ENCODE measurements around the gene TGDS. TPM values are rescaled to one million over a fixed set of nuclear protein-coding genes. Genes with fewer than 3 reads are reported as not detected.
"Not testable (repeated sequence)": the region's sequence is repeated elsewhere in the genome, so short reads cannot be mapped to it uniquely, and the experiment has no call there.

Gene TGDS, protein sequence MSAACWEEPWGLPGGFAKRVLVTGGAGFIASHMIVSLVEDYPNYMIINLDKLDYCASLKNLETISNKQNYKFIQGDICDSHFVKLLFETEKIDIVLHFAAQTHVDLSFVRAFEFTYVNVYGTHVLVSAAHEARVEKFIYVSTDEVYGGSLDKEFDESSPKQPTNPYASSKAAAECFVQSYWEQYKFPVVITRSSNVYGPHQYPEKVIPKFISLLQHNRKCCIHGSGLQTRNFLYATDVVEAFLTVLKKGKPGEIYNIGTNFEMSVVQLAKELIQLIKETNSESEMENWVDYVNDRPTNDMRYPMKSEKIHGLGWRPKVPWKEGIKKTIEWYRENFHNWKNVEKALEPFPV
- total RNA-seq = 4.6 TPM
- long read RNA-seq, partial matches to known transcripts = 0 of 6 reads
- long read RNA-seq, other reads (novel, unspliced or antisense) = 4 of 6 reads

DNA sequence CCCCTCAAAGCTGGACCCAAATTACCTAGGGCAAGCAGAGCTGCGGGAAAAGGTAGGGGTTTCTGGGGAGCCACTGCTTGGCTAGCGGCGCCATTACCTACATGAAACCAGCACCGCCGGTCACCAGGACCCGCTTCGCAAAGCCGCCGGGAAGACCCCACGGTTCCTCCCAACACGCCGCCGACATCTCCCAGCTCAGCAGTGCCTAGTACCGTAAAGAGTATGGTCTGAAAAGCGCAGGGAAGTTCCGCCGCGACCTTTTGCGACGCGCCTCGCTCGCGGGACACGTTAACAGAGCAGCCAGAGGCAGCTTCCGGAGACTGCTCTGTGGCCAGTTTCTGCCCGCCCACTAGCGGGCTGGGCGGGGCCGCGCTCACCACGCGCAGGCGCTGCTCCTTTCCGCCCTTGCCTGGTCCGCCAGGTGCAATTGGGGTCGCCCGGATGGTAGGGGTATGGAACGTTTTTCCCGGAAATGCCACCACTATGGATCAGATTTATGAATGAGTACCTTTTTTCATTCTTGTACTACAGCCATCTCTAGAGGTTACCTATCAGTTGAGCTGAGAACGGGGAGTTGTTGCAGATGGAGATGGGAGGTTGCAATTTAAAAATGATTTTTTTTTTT lies at the start of gene TGDS:
Gene TGDS, minus strand, starts transcription at position 203 of the 625 bp plus-strand sequence. Its CDS starts 16 bp downstream, at position 187.
- DNase-seq (peak; percentile 95), ATAC-seq (peak; percentile 100)
- intact Hi-C loops (cut with micrococcal nuclease) = no loop called here

DNA sequence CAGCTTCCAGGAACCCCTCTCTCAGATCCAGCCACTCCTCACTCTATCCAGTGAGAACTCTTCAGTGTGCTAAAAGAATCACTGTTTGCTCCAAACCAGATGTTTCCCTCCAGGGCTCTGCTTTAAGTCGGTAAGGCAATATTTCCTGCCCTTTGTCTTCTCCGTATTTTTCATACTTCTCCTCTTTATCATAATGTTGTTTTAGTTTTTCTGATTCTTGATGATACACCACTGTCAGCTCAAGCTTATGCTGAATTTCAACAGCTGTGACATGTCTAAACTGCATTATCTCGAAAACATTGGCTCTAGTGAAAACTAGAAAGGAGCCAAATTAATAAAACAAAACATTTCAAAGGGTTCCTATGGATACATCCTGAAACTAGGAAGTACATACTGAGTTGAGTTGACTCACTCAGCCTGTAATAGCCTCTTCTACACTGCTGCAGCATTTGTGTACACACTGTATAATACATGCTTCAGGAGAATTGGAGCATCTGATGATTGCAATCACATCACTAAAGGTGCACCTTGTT lies 45.5 kb upstream of the TGDS start:
- DNase-seq (no peak), ATAC-seq (peak; percentile 58)
- intact Hi-C loops (cut with micrococcal nuclease) = no loop called here

- intact Hi-C loops (cut with micrococcal nuclease) = no loop called here
- no peak for DNase-seq
- ATAC-seq = no peak
Observed at GRCh38 chr13:94640721-94641120, 44.8 kb upstream of the TGDS start.

GRCh38 chr13:94637677-94638076 lies 41.7 kb upstream of the TGDS start:
- intact Hi-C loops (cut with micrococcal nuclease); ATAC-seq; DNase-seq: not testable (repeated sequence)

DNA sequence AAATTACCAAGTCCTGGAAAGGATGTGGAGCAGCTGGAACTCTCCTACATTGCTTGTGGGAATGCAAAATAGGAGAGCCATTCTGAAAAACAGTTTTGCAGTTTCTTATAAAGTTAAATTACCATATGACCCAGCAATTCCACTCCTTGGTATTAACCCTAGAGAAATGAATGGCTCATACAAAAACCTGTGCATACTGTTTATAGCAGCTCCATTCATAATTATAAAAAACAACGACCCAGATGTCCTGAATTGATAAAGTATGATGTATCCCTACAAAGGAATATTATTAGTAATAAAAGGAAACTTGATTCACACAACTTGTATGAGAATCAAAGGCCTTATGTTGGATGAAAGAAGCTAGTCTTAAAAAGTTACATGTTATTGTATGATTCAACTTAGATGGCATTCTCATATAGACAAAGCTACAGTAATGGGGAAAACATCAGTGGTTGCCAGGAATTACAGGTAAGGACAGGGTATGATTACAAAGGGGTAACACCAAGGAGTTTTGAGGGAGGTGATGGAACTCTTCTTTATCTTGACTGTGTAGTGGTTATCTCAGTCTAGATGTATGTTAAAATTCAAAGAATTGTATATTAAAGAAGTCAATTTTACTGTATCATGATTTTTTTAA lies 41.1 kb upstream of the TGDS start:
- intact Hi-C loops (cut with micrococcal nuclease) = no loop called here
- ATAC-seq = no peak
- no peak for DNase-seq

DNA sequence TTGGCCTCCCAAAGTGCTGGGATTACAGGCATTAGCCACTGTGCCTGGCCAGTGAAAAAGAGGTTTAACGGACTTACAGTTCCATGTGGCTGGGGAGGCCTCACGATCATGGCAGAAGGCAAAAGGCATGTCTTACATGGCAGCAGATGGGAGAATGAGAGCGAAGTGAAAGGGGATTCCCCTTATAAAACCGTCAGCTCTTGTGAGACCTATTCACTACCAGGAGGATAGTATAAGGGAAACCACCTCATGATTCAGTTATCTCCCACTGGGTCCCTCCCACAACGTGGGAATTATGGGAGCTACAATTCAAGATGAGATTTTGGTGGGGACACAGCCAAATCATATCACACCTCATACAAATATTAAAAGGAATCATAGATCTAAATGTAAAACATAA lies 40.1 kb upstream of the TGDS start:
- DNase-seq; ATAC-seq; intact Hi-C loops (cut with micrococcal nuclease): not testable (repeated sequence)

GRCh38 chr13:94632226-94632980 lies 36.5 kb upstream of the TGDS start:
- DNase-seq (no peak), ATAC-seq (no peak)
- intact Hi-C loops (cut with micrococcal nuclease) = no loop called here

GRCh38 chr13:94630858-94631257 lies 34.9 kb upstream of the TGDS start:
- peak; percentile 34 for DNase-seq
- ATAC-seq = peak; percentile 70
- intact Hi-C loops (cut with micrococcal nuclease) = no loop called here

- intact Hi-C loops (cut with micrococcal nuclease) = no loop called here
- ATAC-seq (no peak), DNase-seq (no peak)
Observed at GRCh38 chr13:94623316-94623715, 27.4 kb upstream of the TGDS start.

DNA sequence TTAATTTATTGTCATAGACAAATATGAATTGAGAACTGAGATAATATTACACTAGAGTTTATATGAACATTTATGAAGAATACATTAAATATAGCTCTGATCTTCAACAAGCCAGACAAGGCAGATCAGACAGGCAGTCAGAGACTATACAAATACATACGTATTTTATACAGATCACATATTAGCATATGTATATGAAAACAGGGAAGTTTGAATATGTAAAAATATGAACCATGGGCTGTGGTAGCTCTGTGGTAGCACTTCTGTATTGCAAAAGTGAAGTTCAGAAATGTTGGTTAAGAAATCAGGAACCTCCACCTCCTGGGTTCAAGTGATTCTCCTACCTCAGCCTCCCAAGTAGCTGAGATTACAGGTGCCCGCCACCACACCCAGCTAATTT lies 26.4 kb upstream of the TGDS start:
- DNase-seq (no peak), ATAC-seq (no peak)
- intact Hi-C loops (cut with micrococcal nuclease) = no loop called here

DNA sequence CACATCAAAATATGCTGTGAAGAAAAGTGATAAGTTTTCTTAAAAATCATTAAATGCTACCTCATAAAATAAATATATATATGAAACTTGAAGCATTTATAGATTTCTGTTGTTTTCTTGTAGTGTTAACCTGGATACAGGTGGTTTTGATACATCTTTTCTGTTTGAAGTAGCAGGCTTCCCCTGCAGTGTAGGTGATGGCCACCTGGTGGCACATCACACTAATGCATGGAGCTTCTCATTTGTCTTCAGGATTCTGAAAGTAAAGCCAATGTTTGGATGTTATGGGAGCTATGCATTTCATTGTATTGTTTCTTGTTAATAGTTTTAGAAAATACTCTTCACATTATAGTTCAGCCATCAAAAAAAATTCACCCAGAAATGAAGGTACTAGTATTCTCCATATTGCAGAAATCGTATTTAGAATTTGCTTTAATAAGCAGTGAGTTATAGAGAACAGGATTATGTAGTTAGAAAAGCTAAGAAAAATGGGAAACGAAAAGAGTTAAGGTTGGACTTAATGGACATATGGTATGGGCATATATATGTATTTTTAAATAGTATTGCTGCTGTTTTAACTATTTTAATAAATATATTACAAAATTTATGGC lies 24.4 kb upstream of the TGDS start:
- ATAC-seq (no peak), DNase-seq (no peak)
- intact Hi-C loops (cut with micrococcal nuclease) = no loop called here

DNA sequence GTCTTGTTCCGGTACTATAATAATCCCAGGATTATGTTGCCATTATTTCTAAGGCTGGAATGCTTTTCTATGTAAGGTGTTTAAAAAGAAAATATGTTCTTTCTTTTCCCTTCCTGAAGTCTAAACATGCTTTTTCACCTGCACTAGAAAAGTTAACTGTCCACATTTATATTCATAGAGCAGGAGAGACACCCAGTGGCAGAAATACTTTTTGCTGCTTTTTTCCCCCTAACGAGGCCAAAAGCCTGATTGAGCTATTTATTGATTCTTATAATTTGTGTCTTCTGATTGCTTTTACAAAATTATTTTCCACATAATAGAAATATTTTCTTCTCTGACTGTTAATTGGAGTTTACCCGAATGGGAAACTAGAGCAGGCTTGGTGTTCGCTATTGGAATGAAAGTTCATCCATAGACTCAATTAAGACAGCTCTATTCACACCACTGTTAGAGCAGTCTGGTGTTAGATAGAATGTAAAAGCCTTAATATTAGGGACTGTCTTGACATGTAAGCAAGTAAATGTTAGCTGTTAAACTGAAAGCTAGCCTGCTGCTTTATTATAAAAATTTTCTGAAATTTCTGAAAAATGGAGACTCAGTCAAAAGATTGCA lies 21.5 kb upstream of the TGDS start:
- DNase-seq (no peak), ATAC-seq (peak; percentile 42)
- intact Hi-C loops (cut with micrococcal nuclease) = loop anchor here (5.0 kb wide), 1 partner anchor 180 kb away; no protein-coding TSS in a partner anchor

- intact Hi-C loops (cut with micrococcal nuclease) = no loop called here
- ATAC-seq = no peak
- no peak for DNase-seq
Observed at GRCh38 chr13:94613051-94613450, 17.1 kb upstream of the TGDS start.

DNA sequence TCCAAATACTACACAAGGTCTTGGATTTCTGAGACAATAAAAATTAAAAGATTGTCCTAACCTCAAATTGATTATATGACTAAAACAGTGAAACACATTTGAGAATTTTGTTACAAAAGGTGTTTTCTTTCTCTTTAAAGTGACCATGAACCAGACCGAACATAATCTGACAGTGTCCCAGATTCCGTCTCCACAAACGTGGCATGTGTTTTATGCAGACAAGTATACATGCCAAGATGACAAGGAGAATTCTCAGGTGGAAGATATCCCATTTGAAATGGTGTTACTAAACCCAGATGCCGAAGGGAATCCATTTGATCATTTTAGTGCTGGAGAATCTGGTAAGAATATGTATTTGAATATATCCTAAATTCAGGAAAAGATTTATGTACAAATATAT lies 16.1 kb upstream of the TGDS start:
- intact Hi-C loops (cut with micrococcal nuclease) = no loop called here
- no peak for ATAC-seq
- no peak for DNase-seq

DNA sequence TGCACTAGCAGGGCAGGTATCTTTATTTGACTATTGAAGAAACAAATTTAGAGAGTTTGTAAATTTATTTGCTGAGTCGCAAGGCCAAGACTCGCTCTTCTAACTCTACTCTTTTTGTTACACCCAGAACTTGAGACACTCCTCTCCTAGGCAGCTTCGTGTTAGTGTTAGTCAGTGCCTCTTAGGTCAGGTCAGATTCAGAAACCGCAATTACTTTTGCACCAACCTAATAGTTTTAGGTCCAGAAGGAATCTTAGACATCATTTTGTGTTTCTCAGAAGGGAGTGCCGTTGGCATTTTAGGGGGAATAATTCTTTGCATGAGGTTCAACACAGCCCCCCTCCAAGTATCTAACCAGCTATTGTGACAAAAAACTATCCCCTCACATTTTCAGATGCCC lies 14.5 kb upstream of the TGDS start:
- DNase-seq = no peak
- no peak for ATAC-seq

GRCh38 chr13:94609196-94609595 lies 13.2 kb upstream of the TGDS start:
- intact Hi-C loops (cut with micrococcal nuclease) = no loop called here
- no peak for DNase-seq
- no peak for ATAC-seq

More for the DNA sequence above, 14.5 kb upstream of the TGDS start:
- intact Hi-C loops (cut with micrococcal nuclease) = no loop called here

- intact Hi-C loops (cut with micrococcal nuclease) = no loop called here
- peak; percentile 88 for ATAC-seq
- DNase-seq = no peak
Observed at GRCh38 chr13:94608586-94608985, 12.6 kb upstream of the TGDS start.

DNA sequence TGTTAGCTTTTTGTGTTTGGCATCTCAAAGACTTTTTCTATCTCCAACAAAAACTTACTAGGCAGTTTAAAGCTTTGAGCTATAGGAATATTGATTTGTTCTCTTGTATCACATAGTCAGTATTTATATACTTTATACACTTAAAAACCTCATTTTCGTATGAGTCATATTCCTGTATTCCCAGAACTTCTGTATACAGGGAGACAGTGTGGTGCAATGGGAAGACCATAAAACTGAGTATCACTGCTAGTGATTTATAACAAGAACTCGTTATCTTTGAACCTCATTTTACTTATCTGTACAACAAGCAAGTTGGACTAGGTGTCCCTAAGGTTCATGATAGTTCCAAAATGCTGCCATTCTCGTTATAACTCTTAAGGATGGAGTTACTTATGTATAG lies 12.0 kb upstream of the TGDS start:
- peak; percentile 29 for ATAC-seq
- intact Hi-C loops (cut with micrococcal nuclease) = no loop called here

More for the DNA sequence above, 12.0 kb upstream of the TGDS start:
- DNase-seq = no peak
